Hindlimb muscle (tissue), 1 donor: ENCODE data around the gene DGKK. TPM values are rescaled to one million over a fixed set of nuclear protein-coding genes. Genes with fewer than 3 reads are reported as not detected.
"Not testable (repeated sequence)": the region's sequence is repeated elsewhere in the genome, so short reads cannot be mapped to it uniquely, and the experiment has no call there.

Source experiments
- DNase-seq: peaks from one replicate; pipeline ENCODE4 v3.0.0-alpha.2; 2013
- polyA plus RNA-seq: library from polyadenylated mRNA; unstranded; fragments of 120-200 nt; gene quantifications from one replicate; pipeline ENCODE4 v1.2.1, GENCODE V29; 2013; ENCODE audit not compliant: insufficient read length

DGKK gene
- polyA plus RNA-seq, 1 donor, result not detected

DNA sequence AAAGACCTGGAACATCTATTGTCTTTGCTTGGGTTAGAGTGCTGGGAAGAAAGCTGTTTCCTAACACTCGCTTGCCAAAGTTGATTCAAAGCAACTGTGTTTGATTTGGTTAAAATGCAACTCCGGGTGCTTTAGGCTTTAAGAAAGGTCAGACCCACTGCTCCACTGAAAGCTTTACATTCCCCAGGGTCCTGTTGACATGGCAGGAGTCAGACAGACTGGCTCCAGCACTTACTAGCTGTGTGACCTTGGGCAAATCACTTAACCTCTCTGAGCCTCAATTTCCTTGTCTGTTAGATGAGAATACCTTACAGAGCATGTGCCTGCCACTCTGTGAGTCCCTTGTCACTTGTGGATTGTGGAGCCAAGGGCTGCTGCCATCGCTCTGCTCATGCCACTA lies 39.0 kb downstream of the DGKK start:
- no peak for DNase-seq

- no peak for DNase-seq
Measured at GRCh38 chrX:50430917-50431575, 39.6 kb downstream of the DGKK start.

GRCh38 chrX:50428174-50428573 lies 42.5 kb downstream of the DGKK start:
- DNase-seq, result no peak

DNA sequence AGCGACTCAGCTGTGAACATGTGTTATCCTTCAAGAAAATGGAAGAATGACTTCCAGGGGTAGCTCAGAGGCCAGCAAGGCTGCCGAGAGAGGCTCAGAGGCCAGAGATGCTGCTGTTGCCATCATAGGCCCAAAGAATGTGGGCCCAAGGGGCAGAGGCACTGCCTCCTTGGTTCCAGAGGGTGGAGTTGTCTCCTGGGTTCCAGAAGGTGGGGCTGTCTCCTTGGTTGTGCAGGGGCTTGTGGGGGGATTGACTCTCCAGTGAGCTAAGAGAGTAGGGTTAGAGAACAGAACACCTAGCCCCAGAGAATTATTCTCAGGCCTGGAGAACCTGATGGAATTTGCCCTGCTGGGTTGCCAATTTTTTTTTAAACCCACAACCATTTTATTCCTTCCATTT lies 62.6 kb downstream of the DGKK start:
- DNase-seq, result no peak

GRCh38 chrX:50403903-50404302 lies 66.7 kb downstream of the DGKK start:
- DNase-seq, result no peak

DNA sequence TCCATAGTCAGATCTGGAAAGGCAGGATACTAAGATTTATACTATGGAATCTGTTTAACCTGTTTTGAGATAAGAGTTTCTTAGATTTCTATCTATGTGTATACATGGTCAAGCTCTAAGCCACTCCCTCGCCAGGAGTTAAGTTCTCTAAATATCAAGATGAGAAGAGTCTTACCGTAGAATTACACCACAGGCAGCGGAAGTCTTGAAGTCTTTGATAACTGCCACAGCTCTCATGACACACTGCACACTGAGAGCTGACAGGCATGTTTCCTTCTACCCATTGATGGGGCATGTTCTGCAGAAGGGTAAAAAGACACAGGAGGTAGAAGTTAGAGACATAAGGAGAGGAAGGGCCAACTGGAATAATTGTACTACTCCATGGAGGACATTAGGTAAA lies 67.7 kb downstream of the DGKK start:
- DNase-seq, result no peak

DNA sequence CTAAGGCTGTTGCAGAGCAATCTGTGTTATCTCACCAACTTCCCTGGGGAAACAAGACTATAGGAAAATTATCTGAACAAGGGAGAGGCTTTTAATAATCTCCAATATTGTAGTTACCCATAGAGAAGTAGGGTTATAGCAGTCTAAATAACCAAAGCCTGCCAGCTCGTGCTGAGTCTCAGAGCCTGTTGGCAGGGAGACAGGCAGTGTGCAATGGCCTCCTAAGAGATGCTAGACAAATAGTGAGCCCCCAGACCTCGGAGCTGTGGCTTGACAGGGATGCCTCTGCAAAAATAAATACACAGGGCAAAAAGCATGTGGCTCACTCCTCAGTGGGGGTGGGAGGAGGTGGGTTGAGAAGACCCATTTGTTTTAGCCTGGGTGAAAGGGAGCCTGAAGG lies 76.7 kb downstream of the DGKK start:
- DNase-seq, result no peak

DNA sequence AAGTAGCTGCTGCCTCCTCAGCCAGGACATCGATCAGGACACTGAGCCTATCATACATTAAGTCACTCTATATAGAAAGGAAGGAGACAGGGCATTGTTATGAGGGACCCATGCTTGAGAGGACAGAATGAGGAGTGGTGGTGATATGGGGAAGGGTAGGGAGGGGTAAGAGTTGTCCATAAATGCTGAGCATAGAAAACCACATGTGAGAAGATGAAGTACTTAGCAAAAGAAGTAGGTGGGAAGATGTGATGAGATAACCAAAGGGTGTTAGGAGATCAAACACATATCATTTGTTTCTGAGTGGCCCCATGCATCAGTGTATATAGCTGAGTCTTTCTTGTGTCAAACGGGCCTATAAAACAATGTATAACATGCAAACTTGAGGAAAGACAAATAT lies 84.1 kb downstream of the DGKK start:
- DNase-seq, result no peak

DNA sequence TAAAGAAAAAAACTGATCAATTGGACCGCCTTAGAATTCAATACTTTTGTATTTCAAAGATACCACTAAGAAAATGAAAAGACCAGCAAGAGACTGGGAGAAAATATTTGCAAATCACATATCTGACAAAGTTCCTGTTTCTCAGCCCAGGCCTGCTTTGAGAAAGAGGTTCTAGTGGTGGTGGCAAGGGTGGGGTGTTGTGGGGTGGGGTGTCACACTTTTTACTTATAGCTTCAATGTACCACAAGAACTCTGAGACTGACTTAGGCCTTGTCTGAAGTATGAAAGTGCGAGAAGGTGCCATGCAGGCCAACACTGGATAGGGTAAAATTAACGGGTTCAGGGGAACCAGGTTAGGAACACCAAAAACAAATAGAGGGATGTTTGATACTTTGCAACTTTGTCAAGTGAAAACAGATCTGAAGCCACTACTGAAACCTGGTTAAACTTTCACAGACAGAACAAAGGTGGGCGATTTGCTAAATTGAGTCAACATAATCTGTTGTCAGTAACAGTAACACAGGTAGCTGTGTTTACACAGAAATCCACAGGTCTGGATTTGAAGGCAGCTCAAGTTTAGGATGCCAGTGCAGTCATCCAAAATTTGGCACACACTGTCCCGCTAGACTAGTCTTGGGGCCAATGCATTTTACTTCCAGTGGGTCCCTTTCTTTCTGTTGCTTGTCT lies 88.8 kb downstream of the DGKK start:
- DNase-seq, result no peak

DNA sequence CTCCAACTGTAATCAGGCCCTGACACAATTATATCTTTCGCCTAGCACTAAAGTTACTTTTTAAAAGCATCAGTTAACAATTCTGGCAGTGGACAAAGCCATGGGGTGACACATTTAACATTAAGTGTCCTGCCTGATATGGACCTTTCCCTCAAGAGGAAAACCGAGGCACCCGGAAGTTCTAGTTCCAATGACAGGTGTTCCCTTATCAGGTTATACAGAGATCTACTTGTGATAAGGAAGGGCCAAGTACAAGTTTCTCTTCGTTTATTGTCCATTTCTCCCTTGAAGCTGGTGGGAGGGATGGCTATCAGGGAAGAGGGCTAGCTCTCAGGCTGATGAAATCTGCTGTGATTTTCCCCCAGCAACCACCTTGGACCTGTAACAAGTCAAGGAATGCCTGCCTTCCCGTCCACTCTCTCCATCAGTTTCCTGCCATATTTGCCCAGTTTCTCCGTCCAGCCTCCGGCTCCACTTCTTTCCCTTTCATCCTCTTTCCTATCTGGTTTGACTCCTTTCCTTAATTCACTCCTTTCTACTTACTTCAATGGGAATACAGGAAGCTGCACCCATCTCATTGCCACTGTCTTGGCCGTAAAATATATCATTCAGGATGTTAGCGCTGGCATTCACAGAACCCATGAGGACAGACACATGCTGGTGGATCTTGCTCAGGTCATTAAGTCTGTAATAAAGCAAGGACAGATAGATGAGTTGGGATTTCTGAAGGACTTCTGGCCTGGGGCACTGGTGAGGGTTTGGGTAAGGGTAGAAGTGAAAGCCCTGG lies 95.0 kb downstream of the DGKK start:
- DNase-seq, result no peak

- no peak for DNase-seq
Measured at GRCh38 chrX:50372966-50373365, 97.7 kb downstream of the DGKK start.

DNA sequence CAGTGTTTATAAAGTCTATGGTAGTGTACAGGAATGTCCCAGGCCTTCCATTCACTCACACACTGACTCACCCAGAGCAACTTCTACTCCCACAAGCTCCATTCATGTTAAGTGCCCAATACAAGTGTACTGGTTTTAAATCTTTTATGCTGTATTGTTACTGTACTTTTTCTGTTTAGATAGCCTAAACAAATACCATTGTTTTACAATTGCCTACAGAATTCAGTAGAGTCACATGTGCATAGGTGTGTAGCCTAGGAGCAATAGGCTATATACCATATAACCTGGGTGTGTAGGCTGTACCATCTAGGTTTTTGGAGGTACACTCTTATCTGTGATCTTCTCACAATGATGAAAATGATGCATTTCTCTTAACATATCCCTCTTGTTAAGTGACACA lies 126.7 kb downstream of the DGKK start:
- no peak for DNase-seq

- DNase-seq, result no peak
Measured at GRCh38 chrX:50333308-50333707, 137.3 kb downstream of the DGKK start.

- not testable (repeated sequence) for DNase-seq
Measured at GRCh38 chrX:50332668-50333067, 138.0 kb downstream of the DGKK start.

GRCh38 chrX:50327235-50327634 lies 143.4 kb downstream of the DGKK start:
- DNase-seq, result no peak
